ENCODE results near the gene KRT76.

Gene KRT76

GRCh38 chr12:52776913-52777395 lies at the start of gene KRT76:
KRT76 (minus strand) TSS chr12:52777345; CDS start chr12:52777291, 54 bp downstream.
- no peak for DNase-seq

- no peak for DNase-seq
Measured at GRCh38 chr12:52825961-52826360, 48.8 kb upstream of the KRT76 start.

- DNase-seq: no peak
Measured at GRCh38 chr12:52824741-52825410, 47.7 kb upstream of the KRT76 start.

GRCh38 chr12:52823761-52824450 lies 46.8 kb upstream of the KRT76 start:
- no peak for DNase-seq

- DNase-seq: no peak
Measured at GRCh38 chr12:52822771-52823510, 45.8 kb upstream of the KRT76 start.

GRCh38 chr12:52821826-52822660 lies 44.9 kb upstream of the KRT76 start:
- no peak for DNase-seq

GRCh38 chr12:52821071-52821730 lies 44.1 kb upstream of the KRT76 start:
- no peak for DNase-seq

GRCh38 chr12:52820521-52820920 lies 43.4 kb upstream of the KRT76 start:
- no peak for DNase-seq

GRCh38 chr12:52819731-52820510 lies 42.8 kb upstream of the KRT76 start:
- no peak for DNase-seq

GRCh38 chr12:52818887-52819420 lies 41.8 kb upstream of the KRT76 start:
- DNase-seq: no peak

- no peak for DNase-seq
Measured at GRCh38 chr12:52818388-52818787, 41.2 kb upstream of the KRT76 start.

- no peak for DNase-seq
Measured at GRCh38 chr12:52817699-52818238, 40.6 kb upstream of the KRT76 start.

- DNase-seq: no peak
Measured at GRCh38 chr12:52817003-52817698, 40.0 kb upstream of the KRT76 start.

GRCh38 chr12:52815676-52816588 lies 38.8 kb upstream of the KRT76 start:
- no peak for DNase-seq

GRCh38 chr12:52815161-52815560 lies 38.0 kb upstream of the KRT76 start:
- DNase-seq: no peak

GRCh38 chr12:52814710-52815155 lies 37.6 kb upstream of the KRT76 start:
- DNase-seq: no peak

GRCh38 chr12:52813885-52814709 lies 37.0 kb upstream of the KRT76 start, which contains the start of gene KRT4:
KRT4 (minus strand) TSS chr12:52814116; CDS start chr12:52814058, 58 bp downstream.
- no peak for DNase-seq
